ENCODE results near the gene CD9. TPM values are rescaled to one million over a fixed set of nuclear protein-coding genes. Genes with fewer than 3 reads are reported as not detected.
A peak's percentile ranks its signal among the peaks of the same experiment; 100 is the strongest.

CD9 gene
- total and polyA plus RNA-seq, 2 donors (not counting 1 experiment from before 2014, with no cell fraction given), result 7.2 to 12.8 TPM

DNA sequence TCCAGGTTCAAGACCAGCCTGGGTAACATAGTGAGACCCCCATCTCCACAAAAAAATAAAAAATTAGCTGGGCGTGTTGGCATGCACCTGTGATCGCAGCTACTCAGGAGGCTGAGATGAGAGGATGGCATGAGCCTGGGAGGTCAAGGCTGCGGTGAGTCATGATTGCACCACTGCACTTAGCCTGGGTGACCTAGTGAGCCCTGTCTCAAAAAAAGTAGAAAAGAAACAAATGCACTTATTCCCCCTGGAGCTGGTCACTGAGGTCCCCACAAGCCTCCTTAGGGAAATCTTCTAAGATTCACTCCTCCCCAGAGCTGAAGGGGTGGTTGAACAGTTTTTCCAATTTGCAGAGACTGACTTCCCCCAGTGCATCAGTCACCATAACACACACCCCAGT lies 1.6 kb downstream of the CD9 start:
- H3K4me1 ChIP-seq (ENCODE audit: control insufficient read depth in 2 of 2, insufficient read depth in 2 of 2, low read length in 2 of 2), result peaks cover 28 to 30% of the 10 kb centered on the region in 2 donors
- H3K79me2 ChIP-seq (ENCODE audit: control insufficient read depth, insufficient read depth, low read length), result peaks cover 3% of the 10 kb centered on the region
- H3K36me3 ChIP-seq (replicated peaks in 1 of 2; ENCODE audit: control extremely low read depth in 1 of 2, control insufficient read depth in 1 of 2, extremely low read depth in 1 of 2, insufficient read depth in 2 of 2, low read length in 1 of 2), result no peaks in the 10 kb centered on the region
- no peak overlapping the region for H3K9ac ChIP-seq (ENCODE audit: low read length)
- CTCF ChIA-PET, result interaction anchor here (1.6 kb wide), 1 partner anchor 9 kb away, joined by 3 read pairs; no protein-coding TSS in a partner anchor
- peaks cover 0 to 6% (median 0%) of the 10 kb centered on the region in 3 donors for H3K9me3 ChIP-seq (ENCODE audit: control extremely low read depth in 1 of 3, control insufficient read depth in 2 of 3, insufficient read depth in 1 of 3, low read length in 2 of 3)
- peaks cover 25% of the 10 kb centered on the region for H3K4me1 Mint-ChIP-seq
- peak overlapping the region; percentile 97 for H3K4me2 ChIP-seq (replicated peaks; ENCODE audit: low read depth, low read length, poor library complexity, severe bottlenecking)
- peaks cover 47% of the 10 kb centered on the region for H3K27me3 Mint-ChIP-seq
- peak overlapping the region; percentile 81 for H3K4me3 Mint-ChIP-seq
- H4K20me1 ChIP-seq (ENCODE audit: control insufficient read depth, insufficient read depth, low read length, poor library complexity, severe bottlenecking), result no peaks in the 10 kb centered on the region
- intact Hi-C loops (cut with micrococcal nuclease), result no loop called here
- DNase-seq, result no peak
- no peak for ATAC-seq (ENCODE audit: low read depth)
- no peak overlapping the region for H3K27ac Mint-ChIP-seq
- peaks cover 0 to 37% (median 20%) of the 10 kb centered on the region in 4 experiments for H3K27me3 ChIP-seq (replicated peaks in 1 of 4; ENCODE audit: control extremely low read depth in 1 of 4, control insufficient read depth in 3 of 4, insufficient read depth in 4 of 4, low read length in 3 of 4)
- no peak overlapping the region for H3K4me3 ChIP-seq (ENCODE audit: control extremely low read depth in 1 of 5, extremely low read depth in 1 of 5, insufficient read depth in 1 of 5, low read depth in 2 of 5, low read length in 4 of 5)
- POLR2A ChIA-PET, result interaction anchor here (0.6 kb wide), 1 partner anchor 26 kb away, joined by 7 read pairs; no protein-coding TSS in a partner anchor
- H2AFZ ChIP-seq (ENCODE audit: insufficient read depth, low read depth, low read length, poor library complexity, severe bottlenecking), result no peak overlapping the region
- no peak for TF ChIP-seq CTCF (IDR thresholded peaks at IDR 0.05)
- no peak overlapping the region for H3K27ac ChIP-seq (ENCODE audit: low read length in 2 of 2)
- 69% methylated on average over 2 of the region's 3 CpGs for WGBS (ENCODE audit: insufficient coverage)
- H3K9me3 Mint-ChIP-seq (ENCODE audit: insufficient read depth), result no peaks in the 10 kb centered on the region

GRCh38 chr12:6202304-6202703 lies 2.1 kb downstream of the CD9 start:
- Histone ChIP-seq H3K4me2 (replicated peaks; ENCODE audit: low read depth, low read length, poor library complexity, severe bottlenecking) (no peak overlapping the region), H3K27ac (ENCODE audit: low read length in 2 of 2) (no peak overlapping the region), H3K36me3 (replicated peaks in 1 of 2; ENCODE audit: control extremely low read depth in 1 of 2, control insufficient read depth in 1 of 2, extremely low read depth in 1 of 2, insufficient read depth in 2 of 2, low read length in 1 of 2) (no peaks in the 10 kb centered on the region), H3K4me1 (ENCODE audit: control insufficient read depth in 2 of 2, insufficient read depth in 2 of 2, low read length in 2 of 2) (peaks cover 28 to 30% of the 10 kb centered on the region in 2 donors), H3K4me3 (ENCODE audit: control extremely low read depth in 1 of 5, extremely low read depth in 1 of 5, insufficient read depth in 1 of 5, low read depth in 2 of 5, low read length in 4 of 5) (no peak overlapping the region), H4K20me1 (ENCODE audit: control insufficient read depth, insufficient read depth, low read length, poor library complexity, severe bottlenecking) (no peaks in the 10 kb centered on the region), H3K9ac (ENCODE audit: low read length) (no peak overlapping the region), H3K9me3 (ENCODE audit: control extremely low read depth in 1 of 3, control insufficient read depth in 2 of 3, insufficient read depth in 1 of 3, low read length in 2 of 3) (peaks cover 0 to 6% (median 0%) of the 10 kb centered on the region in 3 donors), H2AFZ (ENCODE audit: insufficient read depth, low read depth, low read length, poor library complexity, severe bottlenecking) (no peak overlapping the region), H3K79me2 (ENCODE audit: control insufficient read depth, insufficient read depth, low read length) (peaks cover 3% of the 10 kb centered on the region), H3K27me3 (replicated peaks in 1 of 4; ENCODE audit: control extremely low read depth in 1 of 4, control insufficient read depth in 3 of 4, insufficient read depth in 4 of 4, low read length in 3 of 4) (peaks cover 0 to 37% (median 20%) of the 10 kb centered on the region in 4 experiments)
- Mint-ChIP-seq H3K4me3 (peak overlapping the region; percentile 81), H3K4me1 (peaks cover 25% of the 10 kb centered on the region), H3K9me3 (ENCODE audit: insufficient read depth) (no peaks in the 10 kb centered on the region), H3K27ac (no peak overlapping the region), H3K27me3 (peaks cover 47% of the 10 kb centered on the region)
- POLR2A ChIA-PET, result no interaction called here
- intact Hi-C loops (cut with micrococcal nuclease), result no loop called here
- 80% methylated on average over 4 of the region's 6 CpGs for WGBS (ENCODE audit: insufficient coverage)
- no peak for TF ChIP-seq CTCF (IDR thresholded peaks at IDR 0.05)
- TF ChIP-seq EZH2 (IDR thresholded peaks at IDR 0.05; ENCODE audit: borderline replicate concordance, insufficient read depth, low read depth, low read length, poor library complexity, severe bottlenecking), result no peak
- ATAC-seq (ENCODE audit: low read depth) (no peak), DNase-seq (no peak)
- CTCF ChIA-PET, result interaction anchor here (1.6 kb wide), 1 partner anchor 9 kb away, joined by 3 read pairs; no protein-coding TSS in a partner anchor

Data from B cell (primary cell).